HL-60 (cell line): ENCODE results near the gene NPY2R.

Experiments used
- CTCF ChIP-seq: IDR thresholded peaks from one replicate; pipeline ENCODE4 v1.5.1; 2011; ENCODE audit warnings: low read length, control low read depth, inconsistent platforms; ENCODE audit not compliant: insufficient read depth
- GABPA ChIP-seq: IDR thresholded peaks from 2 replicates; pipeline ENCODE4 v1.6.1; 2012; ENCODE audit warnings: low read depth
- POLR2AphosphoS5 ChIP-seq: IDR thresholded peaks from 2 replicates; pipeline ENCODE4 v1.6.1; 2012; ENCODE audit warnings: low read depth
- REST ChIP-seq: IDR thresholded peaks from 2 replicates; pipeline ENCODE4 v1.6.1; 2012; ENCODE audit warnings: low read depth; ENCODE audit not compliant: insufficient replicate concordance

GRCh38 chr4:155234206-155234605 is 25.8 kb downstream of the NPY2R start:
- TF ChIP-seq REST (no peak), CTCF (no peak), POLR2AphosphoS5 (no peak), GABPA (no peak)
